RWPE2 (cell line): ENCODE measurements around the gene DNAJC24.

Source experiments
- ATAC-seq: fragments of 200-7000 bp; cut with Tn5 transposase; 3 replicates; pipeline ENCODE4 v1.9.1; 2021; ENCODE audit warnings: low read depth
- DNase-seq: peaks from one replicate; pipeline ENCODE4 v3.0.0-alpha.2; 2020; ENCODE audit warnings: low spot score
- H3K27ac ChIP-seq: fragments of 450-650 bp; 2 replicates; pipeline ENCODE4 v1.5.1; 2017; ENCODE audit warnings: mild to moderate bottlenecking; ENCODE audit not compliant: poor library complexity, severe bottlenecking
- H3K27me3 ChIP-seq: fragments of 250-450 bp; sonication (Bioruptor Pico); 2 replicates; pipeline ENCODE4 v1.5.1; 2021; ENCODE audit warnings: mild to moderate bottlenecking, moderate library complexity; ENCODE audit not compliant: insufficient read depth, poor library complexity, severe bottlenecking
- H3K36me3 ChIP-seq: fragments of 250-450 bp; sonication (Bioruptor Pico); 2 replicates; pipeline ENCODE4 v1.5.1; 2020; ENCODE audit warnings: low read depth, mild to moderate bottlenecking, moderate library complexity
- H3K4me1 ChIP-seq: fragments of 250-450 bp; sonication (Bioruptor Pico); 2 replicates; pipeline ENCODE4 v1.5.1; 2021; ENCODE audit warnings: mild to moderate bottlenecking, moderate library complexity; ENCODE audit not compliant: insufficient read depth, poor library complexity, severe bottlenecking
- H3K4me3 ChIP-seq: fragments of 250-450 bp; sonication (Bioruptor Pico); 2 replicates; pipeline ENCODE4 v1.5.1; 2021; ENCODE audit warnings: mild to moderate bottlenecking, moderate library complexity; ENCODE audit not compliant: severe bottlenecking
- H3K9me3 ChIP-seq: fragments of 250-450 bp; sonication (Bioruptor Pico); 2 replicates; pipeline ENCODE4 v1.5.1; 2021; ENCODE audit warnings: mild to moderate bottlenecking, moderate library complexity; ENCODE audit not compliant: severe bottlenecking
- CTCF ChIP-seq: fragments of 450-650 bp; IDR thresholded peaks from one replicate; pipeline ENCODE4 v1.5.1; 2017; ENCODE audit warnings: mild to moderate bottlenecking, moderate library complexity; ENCODE audit not compliant: poor library complexity, severe bottlenecking

The DNAJC24 gene

GRCh38 chr11:31424652-31425051 is 55.0 kb downstream of the DNAJC24 start:
- ATAC-seq, result no peak
- DNase-seq, result no peak
- Histone ChIP-seq H3K4me1 (no peaks in the 10 kb centered on the region), H3K9me3 (no peaks in the 10 kb centered on the region), H3K4me3 (no peak overlapping the region), H3K27me3 (no peaks in the 10 kb centered on the region), H3K36me3 (0 out of 2 replicates have a peak, but pooled peaks cover 5% of the 10 kb centered on the region), H3K27ac (no peak overlapping the region)
- TF ChIP-seq CTCF, result no peak

DNA sequence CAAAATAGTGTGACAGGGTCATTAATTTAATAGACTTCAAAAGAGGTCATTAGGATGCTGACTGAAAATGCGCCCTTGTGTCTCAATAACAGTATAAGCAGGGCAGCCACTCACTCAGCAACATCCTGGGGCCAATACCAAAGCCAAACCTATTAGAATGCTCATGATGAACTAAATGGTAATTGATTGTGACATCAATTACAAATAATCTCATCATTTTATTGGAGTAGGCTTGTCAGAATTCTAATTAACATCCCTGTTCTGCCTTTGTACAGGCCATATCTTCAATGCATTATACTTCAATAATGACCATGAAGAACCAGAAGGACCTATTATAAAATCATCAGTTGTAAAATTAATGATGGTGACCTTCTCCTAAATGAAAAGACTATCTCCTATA is 64.2 kb downstream of the DNAJC24 start:
- no peak for DNase-seq
- Histone ChIP-seq H3K9me3 (no peaks in the 10 kb centered on the region), H3K27ac (no peak overlapping the region), H3K4me3 (no peak overlapping the region), H3K27me3 (no peaks in the 10 kb centered on the region), H3K36me3 (peaks cover 21% of the 10 kb centered on the region), H3K4me1 (peaks cover 5% of the 10 kb centered on the region)
- no peak for TF ChIP-seq CTCF
- no peak for ATAC-seq

DNA sequence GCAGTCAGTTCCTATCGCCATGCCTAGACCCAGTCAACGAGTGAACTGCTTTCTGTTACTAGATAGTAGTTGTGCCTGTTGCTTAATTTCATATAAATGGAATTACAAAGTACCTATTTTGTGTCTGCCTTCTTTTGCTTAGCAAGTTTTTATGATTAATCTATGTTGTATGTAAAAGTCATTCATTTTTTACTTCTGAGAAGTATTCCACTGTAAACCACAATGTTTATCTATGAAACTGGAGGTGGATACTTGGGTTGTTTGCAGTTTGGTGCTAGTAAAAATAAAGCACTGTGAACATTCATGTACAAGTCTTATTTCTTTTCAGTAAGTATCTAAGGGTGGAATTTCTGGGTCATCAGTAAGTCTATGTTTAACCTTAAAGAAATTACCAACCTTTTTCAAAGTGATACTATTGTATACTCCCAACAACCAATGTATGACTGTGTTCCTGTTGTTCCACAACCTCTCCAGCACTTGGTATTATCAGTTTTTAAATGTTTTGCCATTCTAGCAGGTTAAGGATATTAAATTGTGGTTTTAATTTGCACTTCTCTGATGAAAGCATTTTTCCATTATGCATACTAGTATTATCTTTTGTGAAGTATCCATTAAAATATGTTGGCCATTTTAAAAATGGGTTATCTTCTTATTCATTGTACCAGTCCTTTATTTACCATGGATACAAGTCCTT is 68.2 kb downstream of the DNAJC24 start:
- Histone ChIP-seq H3K4me1 (peaks cover 5% of the 10 kb centered on the region), H3K4me3 (no peak overlapping the region), H3K27me3 (no peaks in the 10 kb centered on the region), H3K36me3 (peaks cover 5% of the 10 kb centered on the region), H3K9me3 (no peaks in the 10 kb centered on the region), H3K27ac (no peak overlapping the region)
- no peak for TF ChIP-seq CTCF
- no peak for DNase-seq
- ATAC-seq, result peak; percentile 52; the same call in 2 of the 3 replicates

DNA sequence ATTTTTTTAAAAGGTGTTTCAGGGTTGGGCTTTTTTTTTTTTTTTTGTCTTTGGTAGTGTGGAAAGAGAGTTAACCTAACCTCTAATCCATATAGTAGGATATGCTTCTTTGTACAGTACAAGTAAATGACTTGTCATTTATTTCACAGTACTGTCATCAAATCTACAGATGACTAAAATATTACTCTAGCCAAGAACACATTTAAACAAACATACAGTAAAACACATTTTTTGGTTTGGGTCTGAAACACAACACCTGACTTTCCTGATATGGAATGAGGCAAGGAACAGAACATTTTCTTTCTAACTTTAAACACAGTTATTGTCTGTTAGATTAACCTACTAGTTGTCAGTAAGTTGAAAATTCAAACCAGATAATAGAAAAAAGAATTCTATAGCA is 71.6 kb downstream of the DNAJC24 start:
- H3K4me1 ChIP-seq, result peaks cover 5% of the 10 kb centered on the region
- H3K4me3 ChIP-seq, result no peak overlapping the region
- DNase-seq (no peak), ATAC-seq (no peak)
- H3K27me3 ChIP-seq, result no peaks in the 10 kb centered on the region
- no peak for TF ChIP-seq CTCF
- no peak overlapping the region for H3K27ac ChIP-seq
- H3K36me3 ChIP-seq, result peaks cover 3% of the 10 kb centered on the region; the same call in 1 of the 2 replicates
- no peaks in the 10 kb centered on the region for H3K9me3 ChIP-seq

DNA sequence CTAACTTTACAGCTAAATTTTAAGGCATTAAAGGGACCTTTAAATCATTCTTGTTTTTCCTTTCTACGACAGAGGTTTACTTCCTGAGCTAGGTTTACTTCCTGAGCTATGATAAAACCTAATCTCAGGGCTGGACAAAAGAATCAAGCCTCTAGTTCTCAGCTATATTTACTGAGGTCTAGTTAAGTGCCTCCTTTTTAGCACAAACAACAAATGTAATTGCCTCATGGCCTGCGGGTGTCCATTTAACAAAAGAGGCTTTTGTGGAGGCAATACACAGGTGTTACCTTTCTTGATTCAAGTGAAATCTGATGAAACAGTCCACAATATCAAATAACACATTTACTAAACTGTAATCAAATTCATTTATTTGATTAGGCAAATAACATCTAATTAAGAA is 72.4 kb downstream of the DNAJC24 start:
- no peaks in the 10 kb centered on the region for H3K27me3 ChIP-seq
- no peak for TF ChIP-seq CTCF
- ATAC-seq (no peak), DNase-seq (no peak)
- H3K36me3 ChIP-seq, result peaks cover 3% of the 10 kb centered on the region; the same call in 1 of the 2 replicates
- H3K4me1 ChIP-seq, result peaks cover 5% of the 10 kb centered on the region
- no peaks in the 10 kb centered on the region for H3K9me3 ChIP-seq
- H3K27ac ChIP-seq, result no peak overlapping the region
- H3K4me3 ChIP-seq, result no peak overlapping the region
